ENCODE measurements around the gene SESN3. TPM values are rescaled to one million over a fixed set of nuclear protein-coding genes. Genes with fewer than 3 reads are reported as not detected.

SESN3 gene
- total RNA-seq, 4 donors from 2014 or later, result 12.4 to 37.3 (median 25.5) TPM

- 79 to 83% methylated on average over 1 of the region's 1 CpG for WGBS, 2 donors
- intact Hi-C loops (cut with DNase I; ENCODE audit: low total_unique reads), result no loop called here
- TF ChIP-seq CTCF (IDR thresholded peaks at IDR 0.05), result no peak
- no peak for TF ChIP-seq POLR2A (IDR thresholded peaks at IDR 0.05)
- no peak overlapping the region for H3K4me3 ChIP-seq (ENCODE audit: low read depth, poor library complexity, severe bottlenecking)
- no peak for DNase-seq (ENCODE audit: low spot score in 2 of 2)
Observed at GRCh38 chr11:95247127-95247684, 16.2 kb upstream of the SESN3 start.

- TF ChIP-seq POLR2A (IDR thresholded peaks at IDR 0.05), result no peak
- no peak for TF ChIP-seq CTCF (IDR thresholded peaks at IDR 0.05)
- no peak overlapping the region for H3K4me3 ChIP-seq (ENCODE audit: low read depth, poor library complexity, severe bottlenecking)
- DNase-seq (ENCODE audit: low spot score in 2 of 2), result no peak
- WGBS, 2 donors, result 94 to 97% methylated on average over 1 of the region's 1 CpG
- intact Hi-C loops (cut with DNase I; ENCODE audit: low total_unique reads), result no loop called here
Observed at GRCh38 chr11:95245581-95245980, 14.6 kb upstream of the SESN3 start.

GRCh38 chr11:95245038-95245437 lies 14.0 kb upstream of the SESN3 start:
- 28 to 33% methylated on average over 3 of the region's 3 CpGs for WGBS, 2 donors
- intact Hi-C loops (cut with DNase I; ENCODE audit: low total_unique reads), result no loop called here

GRCh38 chr11:95243673-95244072 lies 12.7 kb upstream of the SESN3 start:
- H3K4me3 ChIP-seq (ENCODE audit: low read depth, poor library complexity, severe bottlenecking), result no peak overlapping the region
- WGBS, 2 donors, result 84 to 87% methylated on average over 2 of the region's 2 CpGs
- TF ChIP-seq CTCF (IDR thresholded peaks at IDR 0.05) (no peak), POLR2A (IDR thresholded peaks at IDR 0.05) (no peak)
- intact Hi-C loops (cut with DNase I; ENCODE audit: low total_unique reads), result no loop called here
- DNase-seq (ENCODE audit: low spot score in 2 of 2), result no peak

More at GRCh38 chr11:95245038-95245437, 14.0 kb upstream of the SESN3 start:
- no peak overlapping the region for H3K4me3 ChIP-seq (ENCODE audit: low read depth, poor library complexity, severe bottlenecking)
- no peak for DNase-seq (ENCODE audit: low spot score in 2 of 2)
- no peak for TF ChIP-seq CTCF (IDR thresholded peaks at IDR 0.05)
- no peak for TF ChIP-seq POLR2A (IDR thresholded peaks at IDR 0.05)

- intact Hi-C loops (cut with DNase I; ENCODE audit: low total_unique reads), result no loop called here
- no peak for TF ChIP-seq POLR2A (IDR thresholded peaks at IDR 0.05)
- TF ChIP-seq CTCF (IDR thresholded peaks at IDR 0.05), result no peak
- no peak overlapping the region for H3K4me3 ChIP-seq (ENCODE audit: low read depth, poor library complexity, severe bottlenecking)
- 91 to 92% methylated on average over 6 of the region's 6 CpGs for WGBS, 2 donors
- DNase-seq (ENCODE audit: low spot score in 2 of 2), result no peak
Observed at GRCh38 chr11:95242845-95243605, 12.0 kb upstream of the SESN3 start.
